Type B pancreatic cell (in vitro differentiated cells): ENCODE data around the gene EFEMP1. TPM values are rescaled to one million over a fixed set of nuclear protein-coding genes. Genes with fewer than 3 reads are reported as not detected.

ENCODE experiments used
- DNase-seq: peaks from one replicate; pipeline ENCODE4 v3.0.0; 2021; ENCODE audit warnings: mixed read lengths; ENCODE audit not compliant: unreplicated experiment; ENCODE audit errors: extremely low spot score
- H3K27ac Mint-ChIP-seq: 2 replicates; pipeline ENCODE4 v1.8.0; 2021; ENCODE audit warnings: mild to moderate bottlenecking, mixed read lengths
- H3K27me3 Mint-ChIP-seq: 2 replicates; pipeline ENCODE4 v1.8.0; 2021; ENCODE audit warnings: mixed read lengths
- H3K36me3 Mint-ChIP-seq: 2 replicates; pipeline ENCODE4 v1.8.0; 2021; ENCODE audit warnings: mixed read lengths
- H3K4me1 Mint-ChIP-seq: one replicate; pipeline ENCODE4 v1.8.0; 2021; ENCODE audit warnings: mixed read lengths; ENCODE audit not compliant: unreplicated experiment
- H3K4me3 Mint-ChIP-seq: 2 replicates; pipeline ENCODE4 v1.8.0; 2021; ENCODE audit warnings: mild to moderate bottlenecking, mixed read lengths
- H3K9me3 Mint-ChIP-seq: 2 replicates; pipeline ENCODE4 v1.8.0; 2021; ENCODE audit warnings: mixed read lengths
- total RNA-seq: library from RNA; stranded (reverse); gene quantifications from 2 replicates; pipeline ENCODE4 v1.2.1, GENCODE V29; 2021; ENCODE audit warnings: low replicate concordance
- TF ChIP-seq, protein P1 (sequence below): fragments of 200-600 bp; sonication (generic); conservative IDR thresholded peaks from 2 replicates; pipeline ENCODE4 v1.5.0; 2021; ENCODE audit warnings: antibody characterized with exemption, mild to moderate bottlenecking

Gene EFEMP1
- total RNA-seq, 1 donor from 2014 or later: 92.5 TPM

DNA sequence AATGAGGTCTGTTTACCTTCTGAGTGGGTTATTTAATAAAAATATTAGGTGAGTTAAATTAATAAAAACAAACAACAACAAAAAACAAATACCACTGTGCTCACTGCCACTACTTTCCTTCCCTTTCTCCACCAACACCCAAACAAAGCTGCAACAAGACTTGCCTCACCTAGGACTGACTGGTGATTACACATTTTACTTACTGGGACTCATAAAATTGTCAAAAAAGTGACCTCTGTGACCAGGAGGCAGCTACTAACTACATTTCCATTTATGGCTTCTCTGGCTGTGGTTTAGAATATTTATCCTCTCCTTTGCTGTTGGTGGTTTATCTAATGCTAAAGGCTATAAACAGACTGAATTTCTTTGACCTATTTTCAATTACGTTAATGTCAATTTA is 39.8 kb downstream of the EFEMP1 start:
- Mint-ChIP-seq H3K27ac (peak overlapping the region; percentile 24), H3K4me3 (no peak overlapping the region), H3K27me3 (no peaks in the 10 kb centered on the region), H3K36me3 (peaks cover 4% of the 10 kb centered on the region), H3K9me3 (no peaks in the 10 kb centered on the region), H3K4me1 (peaks cover 9% of the 10 kb centered on the region)
- TF ChIP-seq, protein P1, sequence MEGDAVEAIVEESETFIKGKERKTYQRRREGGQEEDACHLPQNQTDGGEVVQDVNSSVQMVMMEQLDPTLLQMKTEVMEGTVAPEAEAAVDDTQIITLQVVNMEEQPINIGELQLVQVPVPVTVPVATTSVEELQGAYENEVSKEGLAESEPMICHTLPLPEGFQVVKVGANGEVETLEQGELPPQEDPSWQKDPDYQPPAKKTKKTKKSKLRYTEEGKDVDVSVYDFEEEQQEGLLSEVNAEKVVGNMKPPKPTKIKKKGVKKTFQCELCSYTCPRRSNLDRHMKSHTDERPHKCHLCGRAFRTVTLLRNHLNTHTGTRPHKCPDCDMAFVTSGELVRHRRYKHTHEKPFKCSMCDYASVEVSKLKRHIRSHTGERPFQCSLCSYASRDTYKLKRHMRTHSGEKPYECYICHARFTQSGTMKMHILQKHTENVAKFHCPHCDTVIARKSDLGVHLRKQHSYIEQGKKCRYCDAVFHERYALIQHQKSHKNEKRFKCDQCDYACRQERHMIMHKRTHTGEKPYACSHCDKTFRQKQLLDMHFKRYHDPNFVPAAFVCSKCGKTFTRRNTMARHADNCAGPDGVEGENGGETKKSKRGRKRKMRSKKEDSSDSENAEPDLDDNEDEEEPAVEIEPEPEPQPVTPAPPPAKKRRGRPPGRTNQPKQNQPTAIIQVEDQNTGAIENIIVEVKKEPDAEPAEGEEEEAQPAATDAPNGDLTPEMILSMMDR: no peak
- no peak for DNase-seq

DNA sequence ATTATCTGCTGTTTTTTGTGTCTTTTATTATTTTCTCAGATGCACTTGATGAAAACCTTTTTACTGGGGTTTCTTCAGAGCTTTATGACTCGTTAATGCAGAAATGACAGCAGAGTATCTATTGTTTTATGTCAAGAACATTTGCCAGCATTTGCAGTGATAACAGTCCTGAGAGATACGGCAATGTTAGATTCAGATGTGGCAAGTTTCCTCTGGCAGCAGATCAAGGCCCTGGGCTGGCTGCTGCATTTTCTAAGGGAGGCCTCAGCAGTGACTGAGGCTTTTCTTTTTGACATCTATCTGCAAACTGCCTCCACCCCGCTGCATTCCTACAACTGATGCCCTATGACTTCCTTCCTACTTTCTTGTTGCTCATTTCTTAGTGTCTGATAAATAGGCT is 40.2 kb downstream of the EFEMP1 start:
- no peak for DNase-seq
- Mint-ChIP-seq H3K27me3 (no peaks in the 10 kb centered on the region), H3K36me3 (peaks cover 3% of the 10 kb centered on the region), H3K9me3 (no peaks in the 10 kb centered on the region), H3K27ac (peak overlapping the region; percentile 24), H3K4me3 (no peak overlapping the region), H3K4me1 (peaks cover 9% of the 10 kb centered on the region)
- TF ChIP-seq, protein P1: no peak

DNA sequence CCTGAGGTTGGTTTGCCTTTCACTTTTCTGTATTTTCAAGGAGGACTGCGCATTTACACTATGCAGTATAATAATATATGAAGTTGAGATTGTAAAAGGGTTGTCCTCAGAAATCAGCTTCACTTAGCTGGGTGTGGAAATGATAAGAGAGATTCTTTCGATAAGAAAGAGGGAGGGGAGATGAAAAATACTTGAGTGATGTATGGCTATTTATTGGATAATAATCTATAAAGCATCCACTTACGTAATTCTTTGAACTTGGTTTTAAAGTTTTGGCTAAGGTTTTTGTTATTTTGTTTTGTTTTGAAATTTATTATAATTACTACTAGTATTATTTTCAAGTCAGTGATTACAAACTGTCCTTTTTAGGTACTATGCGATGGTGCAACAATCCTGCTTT is 40.6 kb downstream of the EFEMP1 start:
- H3K36me3 Mint-ChIP-seq: peaks cover 3% of the 10 kb centered on the region
- no peaks in the 10 kb centered on the region for H3K9me3 Mint-ChIP-seq
- peaks cover 9% of the 10 kb centered on the region for H3K4me1 Mint-ChIP-seq
- no peak overlapping the region for H3K4me3 Mint-ChIP-seq
- no peaks in the 10 kb centered on the region for H3K27me3 Mint-ChIP-seq
- TF ChIP-seq, protein P1: no peak
- no peak for DNase-seq
- no peak overlapping the region for H3K27ac Mint-ChIP-seq

GRCh38 chr2:55880416-55881143 is 43.0 kb downstream of the EFEMP1 start:
- no peak overlapping the region for H3K4me3 Mint-ChIP-seq
- H3K27ac Mint-ChIP-seq: no peak overlapping the region
- H3K27me3 Mint-ChIP-seq: no peaks in the 10 kb centered on the region
- no peak for DNase-seq
- H3K4me1 Mint-ChIP-seq: peaks cover 2% of the 10 kb centered on the region
- TF ChIP-seq, protein P1: no peak
- peaks cover 3% of the 10 kb centered on the region for H3K36me3 Mint-ChIP-seq
- no peaks in the 10 kb centered on the region for H3K9me3 Mint-ChIP-seq

- Mint-ChIP-seq H3K27me3 (no peaks in the 10 kb centered on the region), H3K36me3 (peaks cover 3% of the 10 kb centered on the region), H3K4me3 (no peak overlapping the region), H3K4me1 (no peaks in the 10 kb centered on the region), H3K9me3 (no peaks in the 10 kb centered on the region), H3K27ac (no peak overlapping the region)
- TF ChIP-seq, protein P1: no peak
- DNase-seq: no peak
Observed at GRCh38 chr2:55879976-55880375, 43.6 kb downstream of the EFEMP1 start.
